SIG-M5 (cell line): ENCODE data around the gene SLC7A6.

Source experiments
- DNase-seq: peaks from one replicate; lab custom pipeline; 2025; lab: John Stamatoyannopoulos, UW

SLC7A6 gene

DNA sequence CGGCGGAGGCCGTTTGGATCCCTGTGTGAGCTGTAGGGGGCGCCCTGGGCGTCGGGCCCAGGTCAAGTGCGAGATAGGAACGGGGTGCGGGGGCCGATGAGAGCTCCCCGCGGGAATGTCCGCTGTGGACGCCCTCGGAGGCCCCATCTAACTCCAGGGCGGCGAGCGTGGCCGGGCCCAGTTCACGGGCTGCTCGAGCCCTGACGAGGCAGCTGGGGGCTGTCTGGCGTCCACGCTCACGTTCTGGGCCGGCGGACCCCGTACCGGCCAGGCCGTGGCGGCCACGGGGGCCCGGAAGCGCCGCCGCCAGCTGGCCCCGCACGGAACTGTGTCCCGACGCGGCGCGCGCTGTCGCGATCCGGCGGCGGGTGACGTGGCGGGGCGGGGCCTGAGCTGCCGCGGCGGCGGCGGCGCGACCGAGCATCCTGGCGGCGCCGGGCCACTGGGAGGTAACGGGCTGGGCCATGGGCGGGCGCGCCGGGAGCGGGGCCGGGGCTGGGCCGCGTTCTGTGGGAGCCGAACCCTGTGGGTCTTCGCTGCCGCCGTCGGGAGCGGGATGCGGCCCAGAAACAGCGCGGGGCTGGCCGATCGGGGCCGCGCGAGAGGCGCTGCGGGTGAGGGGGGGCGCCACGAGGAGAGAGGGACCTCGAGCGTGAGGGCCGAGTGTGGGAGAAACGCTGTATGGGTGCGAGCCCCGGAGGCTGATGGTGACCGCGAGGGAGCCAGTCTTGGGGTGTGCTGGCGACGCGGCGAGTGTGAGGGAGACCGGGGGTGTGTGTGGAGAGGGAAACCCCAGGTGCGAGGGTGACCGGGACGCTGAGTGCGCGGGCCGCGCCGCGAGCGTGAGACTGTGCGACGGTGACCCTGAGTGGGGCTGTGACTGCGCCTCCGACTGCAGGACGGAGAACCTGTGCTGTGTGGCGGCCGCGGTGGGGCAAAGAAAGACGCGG, at the start of gene SLC7A6:
SLC7A6 (plus strand) TSS at position 399 of the 950 bp plus-strand sequence. CDS start 10,201 bp downstream, outside the sequence.
- DNase-seq = no peak

GRCh38 chr16:68214726-68215125, 49.6 kb upstream of the SLC7A6 start:
- DNase-seq = no peak

GRCh38 chr16:68215302-68215701, 49.0 kb upstream of the SLC7A6 start:
- DNase-seq = no peak

- DNase-seq = no peak
Observed at GRCh38 chr16:68216240-68216639, 48.1 kb upstream of the SLC7A6 start.

DNA sequence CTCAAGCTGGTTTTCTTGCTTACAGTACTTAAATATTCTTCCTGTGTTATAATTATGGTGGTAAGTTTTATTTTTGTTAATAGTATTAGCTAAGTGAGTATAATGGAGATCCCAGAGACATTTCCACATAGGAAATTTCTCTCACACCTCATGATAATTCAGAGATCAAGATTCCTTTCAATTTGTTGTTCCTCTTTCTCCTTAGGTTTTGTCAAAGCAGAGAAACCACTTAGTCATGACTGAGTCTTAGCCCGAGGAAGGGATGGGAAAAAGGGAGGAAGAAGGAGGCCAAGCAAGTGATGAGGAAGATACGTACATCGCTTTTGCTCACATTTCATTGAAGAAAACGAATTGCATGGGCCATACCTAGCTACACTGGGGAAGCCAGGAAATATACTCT, 46.8 kb upstream of the SLC7A6 start:
- DNase-seq = no peak

GRCh38 chr16:68219725-68220351, 44.5 kb upstream of the SLC7A6 start:
- DNase-seq = no peak

GRCh38 chr16:68223072-68223471, 41.3 kb upstream of the SLC7A6 start:
- no peak for DNase-seq

- DNase-seq = no peak
Observed at GRCh38 chr16:68226116-68226515, 38.2 kb upstream of the SLC7A6 start.

- no peak for DNase-seq
Observed at GRCh38 chr16:68227183-68227793, 37.0 kb upstream of the SLC7A6 start.

GRCh38 chr16:68227850-68228553, 36.3 kb upstream of the SLC7A6 start:
- DNase-seq = no peak

GRCh38 chr16:68228652-68229051, 35.7 kb upstream of the SLC7A6 start:
- no peak for DNase-seq

DNA sequence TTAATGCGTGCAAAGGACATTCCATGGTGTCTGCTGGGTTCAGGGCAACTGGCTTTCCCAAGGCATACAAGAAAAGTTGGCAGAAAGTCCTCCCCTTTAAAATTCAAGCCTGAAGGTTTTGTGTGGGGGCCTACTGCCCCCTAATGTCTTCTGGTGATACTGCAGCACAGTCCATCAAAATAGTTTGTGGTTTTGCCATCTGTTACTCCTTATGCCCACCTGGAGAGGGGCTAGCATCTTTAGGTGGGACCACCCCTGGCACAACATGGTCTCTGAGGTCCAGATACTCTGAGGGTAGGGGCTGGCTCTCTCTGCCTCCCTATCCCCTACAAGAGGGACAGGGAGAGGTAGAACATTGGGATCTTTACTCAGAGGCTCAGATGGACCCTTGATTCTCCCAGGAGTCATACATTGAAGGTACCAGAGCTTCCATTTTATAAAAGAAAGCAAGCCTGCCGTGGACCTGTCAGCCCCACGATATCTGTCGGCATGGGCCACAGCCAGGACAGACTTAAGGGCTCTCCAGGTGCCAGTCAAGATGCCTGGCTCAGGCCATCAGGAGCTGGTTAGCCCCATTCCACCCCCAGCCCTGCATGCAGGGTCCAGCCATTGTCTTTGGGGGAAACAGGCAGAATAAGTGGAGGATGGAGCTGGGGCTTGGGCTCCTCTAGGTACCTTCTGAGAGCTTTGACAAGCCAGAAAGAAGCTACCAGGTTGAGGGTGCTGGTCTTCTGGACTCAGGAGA, 34.7 kb upstream of the SLC7A6 start:
- DNase-seq = no peak

DNA sequence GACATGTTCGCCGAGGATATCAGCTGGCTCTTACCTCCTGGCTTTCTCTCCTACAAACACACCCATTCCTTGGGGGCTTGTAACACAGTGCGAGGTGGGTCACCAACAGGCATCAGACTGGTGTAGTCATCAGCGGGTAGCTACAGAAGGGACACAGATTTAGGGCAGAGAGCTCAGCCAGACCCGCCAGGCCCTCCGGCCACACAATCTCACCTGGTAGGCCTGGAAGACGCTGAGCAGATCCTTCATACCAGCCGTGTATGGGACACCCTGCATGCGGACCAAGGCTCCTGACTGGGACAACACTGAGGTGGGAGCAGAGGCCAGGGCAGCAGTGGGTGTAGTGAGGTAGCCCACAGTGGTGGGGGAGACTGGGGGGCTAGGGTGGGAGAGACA, 34.2 kb upstream of the SLC7A6 start:
- DNase-seq = no peak

- DNase-seq = no peak
Observed at GRCh38 chr16:68230956-68231355, 33.4 kb upstream of the SLC7A6 start.

- DNase-seq = no peak
Observed at GRCh38 chr16:68231384-68232136, 32.8 kb upstream of the SLC7A6 start.

DNA sequence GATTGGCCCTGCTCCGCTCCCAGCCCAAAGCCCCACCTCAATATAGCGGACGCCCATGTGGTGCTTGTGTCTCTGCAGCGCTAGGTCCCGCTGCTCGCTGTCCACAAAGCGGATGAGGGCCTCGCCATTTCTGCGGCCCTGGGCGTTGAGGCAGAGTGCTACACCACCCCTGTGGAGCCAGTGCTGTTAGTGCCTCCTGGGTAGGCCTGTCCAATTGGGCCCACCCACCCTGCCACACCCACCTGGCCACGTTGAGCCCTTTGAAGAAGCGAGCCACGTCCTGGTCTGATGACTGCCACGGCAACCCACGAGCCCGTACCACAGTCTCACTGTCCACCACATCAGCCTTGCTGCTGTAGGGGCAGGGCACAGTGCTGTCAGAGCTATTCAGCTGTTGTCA, 32.0 kb upstream of the SLC7A6 start:
- no peak for DNase-seq

- DNase-seq = no peak
Observed at GRCh38 chr16:68233085-68233834, 31.1 kb upstream of the SLC7A6 start.

DNA sequence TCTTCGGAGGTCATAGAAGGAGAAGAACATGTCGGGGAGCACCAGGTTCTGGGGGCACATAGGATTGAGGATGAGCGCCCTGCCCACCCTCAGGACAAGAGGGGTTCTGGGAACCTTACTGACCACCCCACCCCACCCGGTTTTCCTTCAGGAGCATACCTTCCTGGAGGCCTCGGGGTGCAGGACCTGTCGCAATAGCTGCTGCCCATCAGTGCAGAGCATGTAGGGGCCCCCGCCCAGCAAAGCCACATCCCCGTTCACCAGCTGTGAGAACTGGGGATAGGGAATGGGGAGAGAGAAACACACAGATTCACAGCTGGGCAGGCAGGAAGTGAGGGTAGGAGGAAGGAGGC, 30.5 kb upstream of the SLC7A6 start:
- DNase-seq = no peak

DNA sequence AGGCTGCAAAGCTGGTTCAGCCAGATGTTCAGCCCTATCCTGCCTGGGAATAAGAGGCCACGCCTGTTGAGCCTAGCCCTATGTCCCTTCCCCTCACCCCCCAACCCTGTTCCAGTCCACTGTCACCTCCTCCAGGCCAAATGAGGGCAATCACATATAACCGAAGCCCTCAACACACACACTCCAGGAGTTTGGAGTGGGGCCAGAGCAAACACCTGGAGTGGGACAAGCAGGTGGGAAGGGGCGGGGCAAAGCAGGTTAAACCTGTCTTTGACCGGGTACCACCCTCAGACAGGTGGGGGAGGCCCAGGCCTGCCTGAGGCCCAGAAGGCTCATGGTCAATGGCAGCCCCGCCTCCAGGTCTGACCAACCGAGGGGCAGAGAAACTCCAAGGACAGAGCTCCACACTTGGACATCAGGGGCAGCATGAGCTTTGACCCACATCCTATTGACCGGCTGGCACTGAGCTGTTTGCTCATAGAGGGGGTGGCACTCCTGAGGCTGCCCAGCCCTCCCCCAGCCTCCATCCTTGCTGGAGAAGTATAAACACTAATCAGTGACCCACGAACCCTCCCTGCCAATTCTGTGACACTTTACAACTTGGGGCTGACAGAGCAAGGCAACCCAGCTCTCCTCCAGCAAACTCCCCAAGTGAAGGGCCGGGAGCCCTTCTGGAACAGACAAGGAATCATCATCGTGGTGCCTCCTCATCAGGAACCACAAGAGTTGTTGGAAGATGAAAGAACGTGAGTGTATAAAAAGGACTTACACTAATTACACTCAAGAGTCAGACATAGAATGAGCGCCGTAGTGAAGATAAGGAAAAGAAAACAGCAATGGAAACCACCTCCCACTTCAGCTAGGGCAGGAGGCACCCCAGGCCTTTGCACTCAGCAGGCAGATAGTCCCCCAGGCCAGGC, 29.9 kb upstream of the SLC7A6 start:
- no peak for DNase-seq
